ENCODE measurements around the gene REXO4. TPM values are rescaled to one million over a fixed set of nuclear protein-coding genes. Genes with fewer than 3 reads are reported as not detected.

REXO4 gene
- total and polyA plus RNA-seq, 9 of the 15 experiments (the other 6 are each of a cell fraction or from before 2014, with no cell fraction given) = 3.4 to 72.9 (median 31.1) TPM

DNA sequence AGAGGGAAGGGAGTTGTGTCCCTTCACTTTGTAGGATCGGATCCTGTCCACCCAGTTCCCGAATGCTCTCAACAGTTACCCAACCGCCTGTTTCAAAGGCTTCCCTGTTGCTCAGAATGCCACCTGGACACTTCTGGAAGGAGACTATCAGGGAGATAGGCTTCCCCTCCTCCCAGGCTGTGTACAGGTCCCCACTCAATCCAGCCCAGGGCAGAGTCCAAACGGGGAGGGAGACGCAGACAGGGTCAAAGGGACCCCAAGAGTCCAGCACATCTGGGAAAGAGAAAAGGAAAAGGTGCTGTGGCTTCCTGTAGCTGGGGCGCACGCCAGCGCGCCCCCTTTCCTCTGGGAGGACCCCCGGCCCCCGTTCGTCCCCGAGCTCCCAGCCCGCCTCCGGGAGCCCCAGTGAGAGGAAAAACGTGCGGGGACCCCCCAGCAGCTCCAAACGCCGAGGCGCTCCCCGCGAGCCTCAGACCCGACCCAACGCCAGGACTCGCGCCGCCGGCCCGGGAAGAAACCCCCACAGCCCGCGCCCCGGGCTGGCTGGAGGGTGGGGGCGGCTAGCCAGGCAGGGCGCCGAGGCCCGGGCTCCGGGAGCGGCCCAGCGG is 42.6 kb downstream of the REXO4 start (continued):
- TF ChIP-seq TOE1 (IDR thresholded peaks at IDR 0.05; ENCODE audit: borderline replicate concordance) = 0 out of 2 replicates have a peak, but pooled peaks have one; percentile 31
- no peak for TF ChIP-seq TOE1 (CRISPR knock-in tag; IDR thresholded peaks at IDR 0.05; ENCODE audit: borderline replicate concordance, low read depth)
- TF ChIP-seq, protein P1, sequence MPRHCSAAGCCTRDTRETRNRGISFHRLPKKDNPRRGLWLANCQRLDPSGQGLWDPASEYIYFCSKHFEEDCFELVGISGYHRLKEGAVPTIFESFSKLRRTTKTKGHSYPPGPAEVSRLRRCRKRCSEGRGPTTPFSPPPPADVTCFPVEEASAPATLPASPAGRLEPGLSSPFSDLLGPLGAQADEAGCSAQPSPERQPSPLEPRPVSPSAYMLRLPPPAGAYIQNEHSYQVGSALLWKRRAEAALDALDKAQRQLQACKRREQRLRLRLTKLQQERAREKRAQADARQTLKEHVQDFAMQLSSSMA (CRISPR knock-in tag; IDR thresholded peaks at IDR 0.05) = no peak
- no peak for TF ChIP-seq MTA3 (IDR thresholded peaks at IDR 0.05; ENCODE audit: borderline replicate concordance)
- no peak for TF ChIP-seq ZNF518B (CRISPR knock-in tag; IDR thresholded peaks at IDR 0.05)
- no peak for TF ChIP-seq LEF1 (IDR thresholded peaks at IDR 0.05)
- TF ChIP-seq PTBP1 (IDR thresholded peaks at IDR 0.05; ENCODE audit: low read depth, low read length) = no peak
- no peak for TF ChIP-seq ZKSCAN8 (CRISPR knock-in tag; IDR thresholded peaks at IDR 0.05)
- TF ChIP-seq ZNF445 (CRISPR knock-in tag; IDR thresholded peaks at IDR 0.05; ENCODE audit: low read depth) = no peak
- TF ChIP-seq HMBOX1 (IDR thresholded peaks at IDR 0.05) = no peak
- no peak for TF ChIP-seq HNRNPK (IDR thresholded peaks at IDR 0.05; ENCODE audit: low read depth, low read length, poor library complexity, severe bottlenecking)
- TF ChIP-seq KAT2B (IDR thresholded peaks at IDR 0.05; ENCODE audit: low read depth, low read length) = no peak
- no peak for TF ChIP-seq FOXJ2 (tag; IDR thresholded peaks at IDR 0.05)
- TF ChIP-seq UBTF (IDR thresholded peaks at IDR 0.05; ENCODE audit: borderline replicate concordance in 1 of 2, low read depth in 2 of 2, low read length in 2 of 2) = 0 out of 4 replicates have a peak, but pooled peaks of 1 of the 2 experiments have one; percentile 21
- TF ChIP-seq ZNF561 (CRISPR knock-in tag; conservative IDR thresholded peaks at IDR 0.05) = no peak
- TF ChIP-seq ZNF347 (CRISPR knock-in tag; IDR thresholded peaks at IDR 0.05; ENCODE audit: low read depth) = no peak
- no peak for TF ChIP-seq ATF2 (CRISPR knock-in tag; IDR thresholded peaks at IDR 0.05)
- TF ChIP-seq GABPB2 (CRISPR knock-in tag; conservative IDR thresholded peaks at IDR 0.05) = no peak
- no peak for TF ChIP-seq ZNF778 (CRISPR knock-in tag; IDR thresholded peaks at IDR 0.05)
